ENCODE results near the gene CDHR1. TPM values are rescaled to one million over a fixed set of nuclear protein-coding genes. Genes with fewer than 3 reads are reported as not detected.

CDHR1 gene
- total RNA-seq, 1 donor from 2014 or later = 6.1 TPM

DNA sequence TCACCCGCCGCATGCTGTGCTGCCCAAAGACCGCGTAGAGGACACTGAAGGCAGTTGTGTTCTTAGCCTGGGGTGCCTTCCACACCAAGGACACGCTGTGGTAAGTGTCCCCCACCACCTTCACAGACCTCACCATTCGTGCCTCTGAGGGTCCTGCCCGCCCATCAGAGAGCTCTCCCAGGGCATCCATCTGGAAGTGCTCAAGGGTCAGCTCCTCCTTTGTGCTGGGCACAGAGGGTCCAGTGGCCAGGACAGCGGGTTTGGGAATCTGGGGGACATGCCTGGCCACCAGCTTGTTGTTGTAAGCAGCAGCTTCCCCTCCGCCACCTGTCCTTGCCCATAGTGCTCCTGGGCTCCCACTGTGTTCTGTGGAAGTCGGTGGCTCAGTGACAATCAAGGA lies 38.0 kb downstream of the CDHR1 start:
- no peak for DNase-seq
- H3K9me3 Mint-ChIP-seq (ENCODE audit: unreplicated experiment) = peaks cover 6% of the 10 kb centered on the region
- no peaks in the 10 kb centered on the region for H3K27me3 Mint-ChIP-seq (ENCODE audit: unreplicated experiment)
- H3K4me1 Mint-ChIP-seq (ENCODE audit: low read depth, unreplicated experiment) = no peaks in the 10 kb centered on the region
- peaks cover 4% of the 10 kb centered on the region for H3K36me3 Mint-ChIP-seq (ENCODE audit: unreplicated experiment)
- H3K27ac Mint-ChIP-seq (ENCODE audit: unreplicated experiment) = no peak overlapping the region
- TF ChIP-seq, protein P1, sequence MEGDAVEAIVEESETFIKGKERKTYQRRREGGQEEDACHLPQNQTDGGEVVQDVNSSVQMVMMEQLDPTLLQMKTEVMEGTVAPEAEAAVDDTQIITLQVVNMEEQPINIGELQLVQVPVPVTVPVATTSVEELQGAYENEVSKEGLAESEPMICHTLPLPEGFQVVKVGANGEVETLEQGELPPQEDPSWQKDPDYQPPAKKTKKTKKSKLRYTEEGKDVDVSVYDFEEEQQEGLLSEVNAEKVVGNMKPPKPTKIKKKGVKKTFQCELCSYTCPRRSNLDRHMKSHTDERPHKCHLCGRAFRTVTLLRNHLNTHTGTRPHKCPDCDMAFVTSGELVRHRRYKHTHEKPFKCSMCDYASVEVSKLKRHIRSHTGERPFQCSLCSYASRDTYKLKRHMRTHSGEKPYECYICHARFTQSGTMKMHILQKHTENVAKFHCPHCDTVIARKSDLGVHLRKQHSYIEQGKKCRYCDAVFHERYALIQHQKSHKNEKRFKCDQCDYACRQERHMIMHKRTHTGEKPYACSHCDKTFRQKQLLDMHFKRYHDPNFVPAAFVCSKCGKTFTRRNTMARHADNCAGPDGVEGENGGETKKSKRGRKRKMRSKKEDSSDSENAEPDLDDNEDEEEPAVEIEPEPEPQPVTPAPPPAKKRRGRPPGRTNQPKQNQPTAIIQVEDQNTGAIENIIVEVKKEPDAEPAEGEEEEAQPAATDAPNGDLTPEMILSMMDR (IDR thresholded peaks at IDR 0.05; ENCODE audit: partially characterized antibody, unreplicated experiment) = no peak
- no peak overlapping the region for H3K4me3 Mint-ChIP-seq (ENCODE audit: unreplicated experiment)

DNA sequence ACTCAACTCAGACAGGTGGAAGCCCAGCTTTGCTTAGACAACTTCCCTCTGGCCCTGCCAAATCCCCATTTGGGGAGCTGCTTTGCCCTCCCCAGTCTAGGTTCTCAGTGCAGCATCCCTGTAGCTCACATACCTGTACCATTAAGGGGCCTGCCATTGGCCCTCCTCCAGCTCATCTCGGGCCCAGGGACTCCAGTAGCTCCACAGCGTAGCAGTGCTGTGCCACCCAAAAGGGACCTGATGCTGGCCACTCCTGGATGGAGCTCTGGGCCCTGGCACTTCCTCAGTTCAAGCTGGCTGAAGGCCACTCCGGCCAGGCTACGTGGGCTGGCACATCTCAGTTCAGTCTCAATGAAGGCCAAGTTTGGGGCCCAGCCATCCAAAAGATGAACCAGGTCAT lies 39.6 kb downstream of the CDHR1 start:
- peaks cover 6% of the 10 kb centered on the region for H3K9me3 Mint-ChIP-seq (ENCODE audit: unreplicated experiment)
- H3K36me3 Mint-ChIP-seq (ENCODE audit: unreplicated experiment) = peaks cover 4% of the 10 kb centered on the region
- H3K4me1 Mint-ChIP-seq (ENCODE audit: low read depth, unreplicated experiment) = no peaks in the 10 kb centered on the region
- H3K27me3 Mint-ChIP-seq (ENCODE audit: unreplicated experiment) = peaks cover 2% of the 10 kb centered on the region
- H3K4me3 Mint-ChIP-seq (ENCODE audit: unreplicated experiment) = no peak overlapping the region
- TF ChIP-seq, protein P1 (IDR thresholded peaks at IDR 0.05; ENCODE audit: partially characterized antibody, unreplicated experiment) = no peak
- H3K27ac Mint-ChIP-seq (ENCODE audit: unreplicated experiment) = no peak overlapping the region
- no peak for DNase-seq

DNA sequence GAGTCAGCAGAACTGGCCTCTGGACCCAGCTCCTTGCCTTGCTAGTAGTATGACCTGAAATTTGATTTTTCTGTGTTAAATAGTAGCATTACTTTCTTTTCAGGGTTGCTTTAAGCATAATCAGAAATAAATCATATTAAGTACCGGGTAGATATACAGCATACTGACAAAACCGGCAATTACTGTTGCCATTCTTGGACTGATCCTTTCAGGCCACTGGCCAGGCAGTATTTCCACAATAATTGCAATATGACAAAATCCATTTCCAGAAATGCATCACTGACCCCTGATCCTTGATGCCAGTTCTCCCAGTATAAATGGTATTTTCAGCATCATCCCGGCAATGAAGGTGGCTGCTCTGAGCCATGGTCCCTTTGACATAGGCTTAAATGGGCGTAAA lies 40.1 kb downstream of the CDHR1 start:
- Mint-ChIP-seq H3K27me3 (ENCODE audit: unreplicated experiment) (peaks cover 2% of the 10 kb centered on the region), H3K4me1 (ENCODE audit: low read depth, unreplicated experiment) (no peaks in the 10 kb centered on the region), H3K27ac (ENCODE audit: unreplicated experiment) (no peak overlapping the region), H3K4me3 (ENCODE audit: unreplicated experiment) (no peak overlapping the region), H3K9me3 (ENCODE audit: unreplicated experiment) (peaks cover 6% of the 10 kb centered on the region), H3K36me3 (ENCODE audit: unreplicated experiment) (peaks cover 4% of the 10 kb centered on the region)
- no peak for DNase-seq
- TF ChIP-seq, protein P1 (IDR thresholded peaks at IDR 0.05; ENCODE audit: partially characterized antibody, unreplicated experiment) = no peak

DNA sequence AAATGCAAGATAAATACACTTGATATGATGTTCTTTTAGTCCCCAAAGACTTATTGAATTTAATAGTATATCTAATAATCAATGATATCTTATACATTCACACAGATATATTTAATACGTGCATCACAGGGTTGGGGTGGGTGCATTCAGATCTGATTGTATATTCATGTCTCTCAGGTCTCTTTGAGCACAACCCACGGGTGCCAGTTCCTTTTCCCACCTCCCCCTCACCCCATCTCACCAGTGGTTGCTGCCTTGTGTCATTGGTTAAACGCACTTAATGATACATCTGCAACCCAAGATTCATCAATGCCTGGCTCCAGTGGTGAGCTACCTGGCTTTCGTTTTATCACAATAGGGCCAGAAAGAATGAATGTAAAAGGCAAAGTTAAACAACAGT lies 40.8 kb downstream of the CDHR1 start:
- H3K27me3 Mint-ChIP-seq (ENCODE audit: unreplicated experiment) = peaks cover 2% of the 10 kb centered on the region
- H3K4me1 Mint-ChIP-seq (ENCODE audit: low read depth, unreplicated experiment) = no peaks in the 10 kb centered on the region
- TF ChIP-seq, protein P1 (IDR thresholded peaks at IDR 0.05; ENCODE audit: partially characterized antibody, unreplicated experiment) = no peak

DNA sequence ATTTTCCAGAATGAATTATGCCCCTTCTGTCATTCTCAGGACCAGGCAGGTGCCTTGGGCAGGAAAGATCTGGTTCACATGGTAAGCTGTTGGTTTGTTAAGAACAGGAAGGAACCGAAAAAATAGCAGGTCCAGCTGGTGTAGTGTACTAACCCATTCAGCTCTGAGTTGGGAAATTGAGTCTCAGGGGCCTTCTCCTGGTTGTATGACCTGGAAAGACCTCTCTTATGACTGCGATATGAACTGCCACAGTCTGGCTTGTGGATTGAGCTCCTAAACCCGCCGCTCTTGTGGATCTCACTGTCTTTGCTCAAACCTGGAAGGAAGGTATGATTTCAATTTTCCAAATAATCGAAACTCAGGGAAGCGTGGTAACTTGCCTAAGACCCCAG lies 42.5 kb downstream of the CDHR1 start:
- H3K9me3 Mint-ChIP-seq (ENCODE audit: unreplicated experiment) = peaks cover 4% of the 10 kb centered on the region

More for the DNA sequence above, 40.8 kb downstream of the CDHR1 start:
- Mint-ChIP-seq H3K36me3 (ENCODE audit: unreplicated experiment) (peaks cover 4% of the 10 kb centered on the region), H3K4me3 (ENCODE audit: unreplicated experiment) (no peak overlapping the region), H3K27ac (ENCODE audit: unreplicated experiment) (no peak overlapping the region), H3K9me3 (ENCODE audit: unreplicated experiment) (peaks cover 6% of the 10 kb centered on the region)
- DNase-seq = no peak

More for the DNA sequence above, 42.5 kb downstream of the CDHR1 start:
- no peak for DNase-seq
- no peaks in the 10 kb centered on the region for H3K4me1 Mint-ChIP-seq (ENCODE audit: low read depth, unreplicated experiment)
- peaks cover 10% of the 10 kb centered on the region for H3K36me3 Mint-ChIP-seq (ENCODE audit: unreplicated experiment)
- H3K27ac Mint-ChIP-seq (ENCODE audit: unreplicated experiment) = no peak overlapping the region
- H3K4me3 Mint-ChIP-seq (ENCODE audit: unreplicated experiment) = no peak overlapping the region
- TF ChIP-seq, protein P1 (IDR thresholded peaks at IDR 0.05; ENCODE audit: partially characterized antibody, unreplicated experiment) = no peak
- H3K27me3 Mint-ChIP-seq (ENCODE audit: unreplicated experiment) = peaks cover 2% of the 10 kb centered on the region
